Activated CD8-positive, alpha-beta memory T cell treated with anti-CD3 and anti-CD28 coated beads for 36 hours (primary cell): ENCODE data around the gene AFTPH. TPM values are rescaled to one million over a fixed set of nuclear protein-coding genes. Genes with fewer than 3 reads are reported as not detected.

Experiments
- CTCF ChIA-PET: fragments of 350-600 bp; sonication (Branson Sonifier 250); formaldehyde crosslinking; loops from one replicate; lab custom pipeline; 2021; ENCODE audit warnings: antibody characterized with exemption; lab: Charles Lee
- POLR2A ChIA-PET: fragments of 350-600 bp; sonication (Branson Sonifier 250); formaldehyde crosslinking; loops from one replicate; lab custom pipeline; 2021; ENCODE audit warnings: antibody characterized with exemption; lab: Charles Lee
- total RNA-seq, 2 experiments: library from RNA; stranded (reverse); gene quantifications; one replicate each; pipeline ENCODE4 v1.2.3, GENCODE V29; 2021

AFTPH gene
- total RNA-seq, 2 experiments from 2014 or later: 37.0 to 39.4 TPM

- ChIA-PET CTCF (interaction anchor here (0.7 to 1.1 kb wide), 3 partner anchors 10 to 49 kb away, joined by 3 to 5 read pairs (median 3); no protein-coding TSS in a partner anchor), POLR2A (no interaction called here)
Measured at GRCh38 chr2:64599469-64599868, 75.3 kb downstream of the AFTPH start.

- ChIA-PET POLR2A (no interaction called here), CTCF (interaction anchor here (0.5 kb wide), 1 partner anchor 238 kb away, joined by 3 read pairs; no protein-coding TSS in a partner anchor)
Measured at GRCh38 chr2:64601034-64601754, 77.1 kb downstream of the AFTPH start.

DNA sequence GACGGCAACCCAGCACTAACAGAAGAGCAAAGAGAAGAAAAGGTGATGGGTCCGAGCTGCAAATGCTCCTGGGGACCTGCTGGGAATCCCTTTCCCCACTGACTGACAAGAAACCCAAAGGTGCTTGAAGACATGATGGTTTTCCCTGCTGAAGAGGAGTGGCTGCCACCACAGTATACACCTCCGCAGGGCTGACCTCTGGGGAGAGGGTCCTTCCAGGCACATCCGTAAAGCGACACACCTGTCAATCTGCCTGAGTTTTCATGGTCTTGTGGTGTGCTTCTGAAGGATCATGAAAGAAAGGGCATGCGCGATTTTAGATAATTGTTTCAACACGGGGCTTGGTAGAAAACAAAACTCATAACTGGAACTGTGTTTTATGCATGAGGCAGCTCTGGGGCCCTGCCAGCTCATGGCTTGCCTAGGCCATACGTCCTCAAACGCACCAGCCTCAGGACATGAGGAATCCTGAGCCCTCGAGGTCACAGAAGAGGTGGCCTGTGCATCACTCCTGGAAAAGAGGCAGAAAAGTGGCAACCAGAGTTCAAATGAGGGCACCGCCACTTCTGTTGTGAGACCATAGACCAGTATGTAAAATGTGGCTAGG, 77.8 kb downstream of the AFTPH start:
- ChIA-PET POLR2A (no interaction called here), CTCF (no interaction called here)

DNA sequence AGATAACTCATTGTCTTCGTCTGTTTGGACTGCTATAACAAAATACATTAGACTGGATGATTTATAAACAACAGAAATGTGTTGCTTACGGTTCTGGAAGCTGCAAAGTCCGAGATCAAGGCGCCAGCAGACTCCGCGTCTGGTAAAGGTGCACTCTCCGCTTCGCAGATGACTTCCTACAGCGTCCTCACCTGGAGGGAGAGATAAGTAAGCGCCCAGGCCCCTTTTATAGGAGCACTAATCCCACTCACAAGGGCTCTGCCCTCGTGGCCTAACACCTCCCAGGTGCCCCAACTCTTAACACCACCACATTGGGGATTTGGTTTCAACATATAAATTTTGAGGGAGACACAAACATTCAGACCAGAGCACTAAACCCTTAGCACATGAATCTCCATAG, 78.3 kb downstream of the AFTPH start:
- CTCF ChIA-PET: no interaction called here
- POLR2A ChIA-PET: no interaction called here

DNA sequence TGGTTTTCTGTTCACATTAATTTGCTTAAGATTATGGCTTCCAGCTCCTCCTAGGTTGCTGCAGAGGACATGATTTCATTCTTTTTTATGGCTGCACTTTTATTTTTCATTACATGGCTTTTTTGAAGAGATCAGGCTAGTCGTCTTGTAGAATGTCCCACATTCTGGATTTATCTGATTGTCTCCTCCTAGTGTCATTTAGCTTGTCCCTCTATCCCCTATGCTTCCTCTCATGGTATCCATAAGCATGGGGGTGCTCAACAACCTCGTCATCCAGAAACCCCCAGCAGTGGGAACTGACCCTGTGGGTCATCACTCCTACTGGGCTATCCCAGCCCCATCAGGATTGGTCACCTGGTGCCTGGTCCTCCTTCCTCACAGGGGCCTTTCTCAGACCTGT, 80.0 kb downstream of the AFTPH start:
- POLR2A ChIA-PET: no interaction called here
- CTCF ChIA-PET: no interaction called here

- ChIA-PET POLR2A (no interaction called here), CTCF (interaction anchor here (3.0 kb wide), 1 partner anchor 18 kb away, joined by 9 read pairs; no protein-coding TSS in a partner anchor)
Measured at GRCh38 chr2:64605026-64605471, 80.9 kb downstream of the AFTPH start.

GRCh38 chr2:64605991-64606478, 81.9 kb downstream of the AFTPH start:
- CTCF ChIA-PET: interaction anchor here (1.1 to 3.2 kb wide), 6 partner anchors 9 to 261 kb away, joined by 3 to 14 read pairs (median 4); partner anchors contain the start of gene SERTAD2
- POLR2A ChIA-PET: interaction anchor here (0.6 to 4.0 kb wide), 2 partner anchors 11 to 47 kb away, joined by 9 to 23 read pairs; partner anchors contain the start of gene SERTAD2

DNA sequence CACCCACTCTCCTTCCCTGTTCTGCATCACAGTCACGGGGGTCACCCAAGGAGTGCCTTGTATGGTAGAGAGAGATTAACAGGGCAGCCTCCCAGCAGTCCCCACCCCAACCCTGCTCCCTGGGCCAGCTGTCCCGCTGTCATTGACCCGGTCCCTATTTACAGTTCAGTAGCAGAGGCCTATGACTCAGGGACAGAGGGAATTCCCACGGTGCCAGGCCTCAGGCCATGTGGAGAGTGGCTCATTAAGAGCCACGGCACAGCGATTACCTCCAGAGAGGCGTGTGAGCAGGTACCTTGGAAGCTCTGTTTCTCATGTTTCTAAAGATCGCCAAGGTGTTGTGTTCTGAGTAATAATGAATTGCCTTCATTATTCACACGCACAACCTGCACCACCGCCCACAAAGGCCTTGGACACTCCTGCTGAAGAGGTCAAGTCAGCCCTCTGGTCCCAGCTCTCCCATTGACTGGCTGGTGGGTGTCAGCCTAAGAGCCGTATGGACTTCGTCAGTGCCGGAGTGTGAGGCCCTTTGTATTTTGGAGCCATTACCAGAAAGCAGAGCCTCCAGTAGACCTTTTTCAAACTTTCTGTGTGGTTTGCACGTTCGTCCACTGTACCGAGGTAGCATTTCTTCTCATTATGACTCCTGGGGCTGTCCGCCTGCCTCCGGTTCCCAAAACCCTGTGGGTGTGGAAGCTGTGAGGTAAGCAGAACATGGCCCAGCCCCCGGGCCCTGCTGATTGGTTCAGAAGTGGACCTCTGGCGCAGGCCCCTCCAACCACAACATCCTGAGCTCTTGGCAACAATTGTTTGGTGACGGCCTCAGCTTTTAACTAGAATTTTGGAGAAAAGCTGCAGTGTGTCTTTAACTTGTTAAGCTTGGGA, 82.6 kb downstream of the AFTPH start:
- ChIA-PET CTCF (interaction anchor here (0.5 to 3.2 kb wide), 16 partner anchors 9 to 706 kb away, joined by 3 to 14 read pairs (median 4); partner anchors contain the start of gene SERTAD2), POLR2A (interaction anchor here (1.0 to 4.0 kb wide), 4 partner anchors 47 to 523 kb away, joined by 3 to 23 read pairs (median 4); partner anchors contain the start of genes RAB1A and SERTAD2)

DNA sequence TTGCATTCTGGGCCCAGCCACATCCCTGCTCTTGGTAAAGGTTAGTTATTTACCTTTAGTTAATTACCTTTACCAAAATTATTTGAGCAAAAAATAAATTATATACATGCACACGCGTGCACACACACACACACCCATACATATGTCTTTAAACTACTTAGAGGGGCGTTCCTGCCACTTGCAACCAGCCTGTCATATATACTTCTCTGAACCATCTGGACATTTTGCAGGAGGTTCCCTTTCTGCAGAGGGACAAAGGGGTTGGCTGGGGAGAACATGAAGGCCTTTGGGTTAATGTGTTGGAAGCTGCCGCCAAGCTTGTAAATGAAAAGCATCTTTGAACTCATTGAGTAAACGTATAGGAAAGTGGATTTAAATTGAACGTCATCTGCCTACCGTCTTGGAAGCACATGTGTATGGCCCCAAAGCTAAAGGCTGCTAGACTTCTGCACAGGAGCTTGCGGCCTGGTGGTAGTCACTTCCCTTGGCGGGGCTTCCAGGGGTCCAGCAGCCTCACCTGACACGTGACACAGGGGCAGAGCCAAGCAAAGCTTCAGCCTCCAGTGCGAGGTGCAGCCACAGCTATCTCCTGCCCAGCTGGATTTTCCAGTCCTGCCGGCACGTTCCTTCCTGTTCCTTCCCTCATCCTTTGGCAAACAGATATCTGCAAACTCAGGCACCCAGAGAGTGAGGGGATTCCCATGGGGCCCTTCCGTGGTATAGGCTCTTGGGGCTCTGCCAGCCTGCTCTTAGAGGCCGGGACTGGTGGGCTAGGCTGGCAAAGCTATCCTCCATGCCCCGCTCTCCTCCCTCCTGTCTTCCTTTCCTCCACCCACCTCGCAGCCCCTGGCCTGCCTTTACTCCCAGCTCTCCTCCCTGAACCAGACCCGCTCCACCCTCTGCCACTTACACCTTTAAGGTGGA, 83.5 kb downstream of the AFTPH start:
- POLR2A ChIA-PET: interaction anchor here (0.6 to 4.0 kb wide), 6 partner anchors 13 to 522 kb away, joined by 3 to 23 read pairs (median 4); partner anchors contain the start of genes RAB1A and SERTAD2
- CTCF ChIA-PET: interaction anchor here (0.6 to 3.2 kb wide), 14 partner anchors 12 to 266 kb away, joined by 3 to 14 read pairs (median 5); partner anchors contain the start of gene SERTAD2

DNA sequence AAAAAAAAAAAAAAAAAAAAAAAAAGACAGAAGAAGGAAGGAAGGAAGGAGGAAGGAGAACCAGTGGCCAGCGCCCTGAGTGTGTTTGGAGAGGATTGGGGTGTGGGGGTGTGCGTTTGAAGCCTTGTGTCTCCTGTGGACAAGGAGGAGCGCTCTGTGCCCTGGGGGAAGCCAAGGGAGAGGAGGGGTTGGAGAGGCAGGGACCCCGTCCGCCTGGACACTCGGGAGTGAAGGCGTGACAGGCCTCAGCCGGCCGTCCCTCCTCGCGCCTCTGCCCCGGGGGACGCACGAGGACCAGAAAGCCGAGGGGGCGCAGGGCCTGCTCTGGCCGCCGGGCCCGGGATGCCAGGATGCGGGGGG, 84.7 kb downstream of the AFTPH start:
- POLR2A ChIA-PET: interaction anchor here (0.6 to 4.0 kb wide), 2 partner anchors 45 to 68 kb away, joined by 5 to 23 read pairs; partner anchors contain the start of gene SERTAD2
- CTCF ChIA-PET: interaction anchor here (0.5 to 3.2 kb wide), 12 partner anchors 10 to 592 kb away, joined by 3 to 14 read pairs (median 4); partner anchors contain the start of gene SERTAD2

DNA sequence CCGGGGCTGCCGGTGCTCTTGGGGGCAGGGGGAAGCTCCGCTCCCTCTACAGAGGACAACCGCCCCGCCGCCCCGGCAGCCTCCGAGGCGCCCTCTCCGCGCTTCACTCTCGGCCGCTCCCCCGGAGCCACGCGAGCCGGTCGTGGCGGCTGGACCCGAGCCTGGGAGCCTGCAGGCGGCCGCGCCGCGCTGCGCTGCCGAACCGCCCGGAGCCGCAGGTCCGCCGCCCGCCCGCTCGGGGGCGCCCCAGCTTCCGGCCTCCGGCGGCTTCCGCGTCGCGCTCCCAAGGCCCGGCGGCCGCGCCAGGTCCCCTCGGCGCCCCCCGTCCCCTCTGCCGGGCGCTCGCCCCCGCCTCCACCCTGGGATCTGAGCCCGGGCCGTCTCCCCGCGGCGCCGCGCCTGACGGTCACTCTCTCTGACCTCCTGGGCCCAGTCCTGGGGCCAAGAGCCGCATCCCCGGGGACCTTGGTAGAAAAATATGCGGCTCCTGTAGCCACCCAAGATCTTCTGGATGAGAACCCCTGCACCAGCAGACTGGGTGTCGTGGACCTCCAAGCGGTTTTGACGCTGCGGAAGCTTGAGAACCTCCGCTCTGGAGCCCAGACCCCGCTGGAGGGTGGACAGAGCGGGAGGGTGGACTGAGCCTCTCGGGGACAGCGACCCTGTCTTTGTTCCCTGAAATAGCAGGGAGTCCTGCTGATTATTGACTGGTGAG, 85.3 kb downstream of the AFTPH start:
- CTCF ChIA-PET: interaction anchor here (0.5 to 3.2 kb wide), 12 partner anchors 9 to 593 kb away, joined by 3 to 14 read pairs (median 4); partner anchors contain the start of gene SERTAD2
- POLR2A ChIA-PET: interaction anchor here (0.6 to 4.0 kb wide), 2 partner anchors 44 to 69 kb away, joined by 3 to 23 read pairs; partner anchors contain the start of gene SERTAD2

- ChIA-PET CTCF (interaction anchor here (0.7 to 2.2 kb wide), 6 partner anchors 9 to 87 kb away, joined by 3 to 8 read pairs (median 4); no protein-coding TSS in a partner anchor), POLR2A (interaction anchor here (0.6 to 4.0 kb wide), 2 partner anchors 44 to 68 kb away, joined by 3 to 23 read pairs; partner anchors contain the start of gene SERTAD2)
Measured at GRCh38 chr2:64609942-64610281, 85.8 kb downstream of the AFTPH start.

- POLR2A ChIA-PET: no interaction called here
- CTCF ChIA-PET: interaction anchor here (1.0 to 2.2 kb wide), 3 partner anchors 8 to 33 kb away, joined by 3 to 8 read pairs (median 5); no protein-coding TSS in a partner anchor
Measured at GRCh38 chr2:64610316-64610855, 86.3 kb downstream of the AFTPH start.

- POLR2A ChIA-PET: no interaction called here
- CTCF ChIA-PET: interaction anchor here (0.6 kb wide), 1 partner anchor 280 kb away, joined by 4 read pairs; no protein-coding TSS in a partner anchor
Measured at GRCh38 chr2:64612575-64613195, 88.6 kb downstream of the AFTPH start.

GRCh38 chr2:64613276-64613675, 89.1 kb downstream of the AFTPH start:
- CTCF ChIA-PET: no interaction called here
- POLR2A ChIA-PET: no interaction called here
